Kidney epithelial cell (primary cell): ENCODE measurements around the gene HAUS1. TPM values are rescaled to one million over a fixed set of nuclear protein-coding genes. Genes with fewer than 3 reads are reported as not detected.
"Not testable (repeated sequence)": the region's sequence is repeated elsewhere in the genome, so short reads cannot be mapped to it uniquely, and the experiment has no call there.

Experiments used
- DNase-seq: peaks from one replicate; pipeline ENCODE4 v3.0.0-alpha.2; 2010; ENCODE audit warnings: low read depth
- H3K27me3 ChIP-seq: 2 replicates; pipeline ENCODE4 v1.6.0; 2011; ENCODE audit warnings: low read length; ENCODE audit not compliant: control insufficient read depth, insufficient read depth
- H3K36me3 ChIP-seq: 2 replicates; pipeline ENCODE4 v1.5.1; 2011; ENCODE audit warnings: low read length; ENCODE audit not compliant: control insufficient read depth, insufficient read depth
- H3K4me3 ChIP-seq: 2 replicates; pipeline ENCODE4 v1.5.1; 2011; ENCODE audit warnings: low read depth, mild to moderate bottlenecking, control low read depth, low read length
- CTCF ChIP-seq: IDR thresholded peaks from 2 replicates; pipeline ENCODE4 v1.5.1; 2011; ENCODE audit warnings: mild to moderate bottlenecking, moderate library complexity, low read length, control low read depth, inconsistent platforms; ENCODE audit not compliant: insufficient read depth, poor library complexity, severe bottlenecking
- total RNA-seq: library from RNA; depleted of rRNA; stranded (reverse); fragments of >200 nt; gene quantifications from 2 replicates; pipeline ENCODE4 v1.2.3, GENCODE V29; 2015

The HAUS1 gene
- total RNA-seq, 1 donor from 2014 or later, result 28.8 TPM

GRCh38 chr18:46156124-46156745 is 52.0 kb downstream of the HAUS1 start:
- Histone ChIP-seq H3K27me3 (no peaks in the 10 kb centered on the region), H3K4me3 (no peak overlapping the region), H3K36me3 (no peaks in the 10 kb centered on the region)
- TF ChIP-seq CTCF, result no peak
- no peak for DNase-seq

GRCh38 chr18:46156843-46157242 is 52.7 kb downstream of the HAUS1 start:
- H3K36me3 ChIP-seq, result no peaks in the 10 kb centered on the region
- no peak for TF ChIP-seq CTCF
- H3K27me3 ChIP-seq, result no peaks in the 10 kb centered on the region
- H3K4me3 ChIP-seq, result no peak overlapping the region
- DNase-seq, result no peak

- no peak overlapping the region for H3K4me3 ChIP-seq
- H3K36me3 ChIP-seq, result no peaks in the 10 kb centered on the region
- DNase-seq, result no peak
- no peaks in the 10 kb centered on the region for H3K27me3 ChIP-seq
- TF ChIP-seq CTCF, result no peak
Observed at GRCh38 chr18:46158499-46158898, 54.3 kb downstream of the HAUS1 start.

DNA sequence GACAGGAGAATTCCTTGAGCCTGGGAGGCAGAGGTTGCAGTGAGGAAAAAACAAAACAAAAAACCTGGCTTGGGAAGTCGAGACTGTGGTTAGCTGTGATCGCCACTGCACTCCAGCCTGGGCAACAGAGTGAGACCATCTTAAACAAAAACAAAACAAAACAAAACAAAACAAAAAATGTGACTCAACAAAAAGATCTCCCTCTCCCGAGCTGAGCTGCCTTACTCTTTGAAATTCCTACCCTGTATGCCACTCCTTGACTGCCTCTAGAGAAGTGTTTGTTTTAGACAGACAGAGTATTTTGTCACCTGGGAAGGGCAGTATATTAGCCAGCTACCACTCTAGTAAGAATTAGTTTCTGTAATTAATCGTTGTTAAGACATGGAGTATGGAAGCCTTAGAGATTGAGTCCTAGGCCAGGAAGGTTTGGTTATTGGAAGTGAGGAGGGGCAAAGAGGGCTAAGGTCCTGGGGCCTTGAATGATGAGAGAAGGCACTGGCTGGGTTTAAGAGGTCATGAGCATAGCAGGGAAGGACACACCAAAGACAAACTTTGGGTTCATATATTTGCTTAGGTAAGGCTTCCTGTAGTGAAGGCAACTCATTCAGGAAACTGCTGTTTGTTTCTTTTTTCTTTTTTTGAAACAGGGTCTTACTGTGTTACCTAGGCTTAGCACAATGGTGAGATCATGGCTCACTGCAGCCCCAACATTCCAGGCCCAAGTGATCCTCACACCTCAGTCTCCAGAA is 56.0 kb downstream of the HAUS1 start:
- TF ChIP-seq CTCF, result no peak
- no peak overlapping the region for H3K4me3 ChIP-seq
- no peak for DNase-seq
- H3K27me3 ChIP-seq, result no peaks in the 10 kb centered on the region
- H3K36me3 ChIP-seq, result no peaks in the 10 kb centered on the region

DNA sequence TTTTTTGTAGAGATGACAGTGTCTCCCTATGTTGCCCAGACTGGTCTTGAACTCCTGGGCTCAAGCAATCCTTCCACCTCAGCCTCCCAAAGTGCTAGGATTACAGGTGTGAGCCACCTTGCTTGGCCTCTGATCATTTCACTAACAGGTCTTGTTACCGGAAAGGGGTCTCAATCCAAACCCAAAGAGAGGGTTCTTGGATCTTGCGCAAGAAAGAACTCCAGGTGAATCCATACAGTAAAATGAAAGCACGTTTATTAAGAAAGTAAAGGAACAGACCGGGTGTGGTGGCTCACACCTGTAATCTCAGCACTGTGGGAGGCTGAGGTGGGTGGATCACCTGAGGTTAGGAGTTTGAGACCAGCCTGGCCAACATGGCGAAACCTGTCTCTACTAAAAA is 56.7 kb downstream of the HAUS1 start:
- not testable (repeated sequence) for H3K27me3 ChIP-seq, DNase-seq, H3K36me3 ChIP-seq, H3K4me3 ChIP-seq

DNA sequence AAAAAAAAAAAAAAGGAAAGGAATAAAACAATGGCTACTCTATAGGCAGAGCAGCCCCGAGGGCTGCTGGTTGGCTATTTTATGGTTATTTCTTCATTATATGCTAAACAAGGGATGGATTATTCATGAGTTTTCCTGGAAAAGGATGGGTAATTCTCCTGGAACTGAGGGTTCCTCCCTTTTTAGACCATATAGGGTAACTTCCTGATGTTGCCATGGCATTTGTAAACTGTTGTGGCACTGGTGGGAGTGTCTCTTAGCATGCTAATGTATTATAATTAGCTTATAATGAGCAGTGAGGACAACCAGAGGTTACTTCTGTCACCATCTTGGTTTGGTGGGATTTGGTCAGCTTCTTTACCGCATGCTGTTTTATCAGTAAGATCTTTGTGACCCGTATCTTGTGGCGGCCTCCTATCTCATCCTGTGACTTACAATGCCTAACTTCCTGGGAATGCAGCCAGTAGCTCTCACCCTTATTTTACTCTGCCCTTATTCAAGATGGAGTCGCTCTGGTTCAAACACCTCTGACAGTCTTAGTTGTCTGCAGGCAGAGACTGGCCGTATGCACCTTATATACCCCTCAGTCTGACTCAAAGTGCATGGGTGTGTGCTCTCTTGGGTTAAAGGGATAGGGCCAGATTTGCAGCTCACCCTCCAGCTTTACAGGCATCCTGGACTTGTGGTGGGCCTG is 57.7 kb downstream of the HAUS1 start:
- TF ChIP-seq CTCF, result no peak
- H3K27me3 ChIP-seq, result no peaks in the 10 kb centered on the region
- no peak for DNase-seq
- no peaks in the 10 kb centered on the region for H3K36me3 ChIP-seq
- no peak overlapping the region for H3K4me3 ChIP-seq
